CD4-positive, alpha-beta T cell treated with Interleukin-15 for 4 hours (primary cell): ENCODE results near the gene GUCY2D.
"Not testable (repeated sequence)": the region's sequence is repeated elsewhere in the genome, so short reads cannot be mapped to it uniquely, and the experiment has no call there.

Experiments
- DNase-seq: peaks from one replicate; pipeline ENCODE4 v3.0.0-alpha.2; 2020; ENCODE audit warnings: low spot score

Gene GUCY2D

DNA sequence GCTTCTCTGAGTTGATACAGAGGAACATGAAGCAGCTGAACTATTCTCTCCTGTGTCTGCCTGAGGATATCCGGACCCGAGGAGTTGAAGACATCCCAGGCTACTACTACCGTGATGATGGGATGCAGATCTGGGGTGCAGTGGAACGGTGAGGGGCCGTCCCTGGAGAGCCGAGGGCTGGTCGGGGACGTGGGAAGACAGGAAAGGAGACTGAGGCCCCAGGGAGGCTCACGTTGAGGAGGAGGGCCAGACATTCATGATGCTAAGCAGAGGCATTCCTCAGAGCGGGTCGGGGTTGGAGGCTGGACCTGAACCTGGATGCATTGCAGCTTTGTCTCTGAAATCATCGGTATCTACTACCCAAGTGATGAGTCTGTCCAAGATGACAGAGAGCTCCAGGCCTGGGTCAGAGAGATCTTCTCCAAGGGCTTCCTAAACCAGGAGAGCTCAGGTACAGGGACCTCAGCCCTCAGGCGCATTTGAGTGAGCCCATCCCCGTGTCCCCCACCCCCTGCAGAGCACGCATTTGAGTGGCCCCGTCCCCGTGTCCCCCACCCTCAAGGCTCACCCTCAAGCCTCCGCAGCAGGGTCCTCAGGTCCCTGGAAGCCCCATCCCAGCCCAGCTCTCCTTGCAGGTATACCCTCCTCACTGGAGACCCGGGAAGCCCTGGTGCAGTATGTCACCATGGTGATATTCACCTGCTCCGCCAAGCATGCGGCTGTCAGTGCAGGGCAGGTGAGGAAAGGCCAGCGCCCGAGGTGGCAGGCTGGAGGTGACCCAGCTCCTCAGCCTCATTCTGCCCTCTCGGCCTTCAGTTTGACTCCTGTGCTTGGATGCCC lies 44.7 kb downstream of the GUCY2D start:
- no peak for DNase-seq

DNA sequence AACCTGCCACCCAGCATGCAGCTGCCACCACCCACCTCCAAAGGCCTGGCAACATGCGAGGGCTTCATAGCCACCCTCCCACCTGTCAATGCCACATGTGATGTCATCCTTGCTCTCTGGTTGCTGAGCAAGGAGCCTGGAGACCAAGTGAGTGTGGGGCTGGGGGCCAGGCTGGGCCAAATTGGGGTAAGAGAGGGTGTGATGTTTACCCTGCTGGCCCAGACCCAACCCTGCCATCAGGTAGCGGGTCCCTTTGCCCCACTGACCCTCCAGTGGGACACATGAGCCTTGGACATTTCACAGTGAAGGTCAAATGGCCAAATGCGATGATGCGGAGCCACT lies 45.3 kb downstream of the GUCY2D start:
- no peak for DNase-seq

- DNase-seq = no peak
Measured at GRCh38 chr17:8048236-8048635, 45.8 kb downstream of the GUCY2D start.

GRCh38 chr17:8048736-8049135 lies 46.3 kb downstream of the GUCY2D start:
- no peak for DNase-seq

- DNase-seq = no peak
Measured at GRCh38 chr17:8051831-8052230, 49.4 kb downstream of the GUCY2D start.

DNA sequence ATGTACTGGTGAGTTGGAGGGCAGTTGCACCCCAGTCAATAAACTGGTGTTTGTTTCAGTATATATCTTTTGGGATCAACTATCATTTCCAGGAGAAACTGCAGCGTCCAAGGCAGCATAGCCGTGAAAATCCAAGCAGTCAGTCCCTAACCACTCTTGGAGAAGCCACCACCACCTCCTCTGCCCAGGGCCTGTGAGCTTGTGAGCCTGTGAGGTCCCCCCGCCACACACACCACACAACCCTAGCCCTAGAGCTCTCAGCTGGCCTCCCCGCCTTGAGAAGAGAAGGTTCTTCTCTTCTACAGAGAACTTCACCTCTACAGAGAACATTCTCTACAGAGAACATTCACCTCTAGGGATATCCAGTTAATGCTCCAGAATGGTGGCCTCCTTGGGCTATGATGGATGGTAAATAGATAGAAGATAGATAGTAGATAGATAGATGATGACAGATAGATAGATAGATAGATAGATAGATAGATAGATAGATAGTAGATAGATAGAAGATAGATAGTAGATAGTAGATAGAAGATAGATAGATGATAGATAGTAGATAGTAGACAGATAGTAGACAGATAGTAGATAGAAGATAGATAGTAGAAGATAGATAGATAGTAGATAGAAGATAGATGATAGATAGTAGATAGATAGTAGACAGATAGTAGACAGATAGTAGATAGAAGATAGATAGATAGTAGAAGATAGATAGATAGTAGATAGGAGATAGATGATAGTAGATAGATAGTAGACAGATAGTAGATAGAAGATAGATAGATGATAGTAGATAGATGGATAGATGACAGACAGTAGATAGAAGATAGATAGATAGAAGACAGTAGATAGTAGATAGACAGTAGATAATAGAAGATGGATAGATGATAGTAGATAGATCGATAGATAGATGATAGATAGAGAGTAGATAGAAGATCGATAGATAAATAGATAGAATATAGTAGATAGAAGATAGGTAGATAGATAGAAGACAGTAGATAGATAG lies 50.1 kb downstream of the GUCY2D start:
- no peak for DNase-seq

DNA sequence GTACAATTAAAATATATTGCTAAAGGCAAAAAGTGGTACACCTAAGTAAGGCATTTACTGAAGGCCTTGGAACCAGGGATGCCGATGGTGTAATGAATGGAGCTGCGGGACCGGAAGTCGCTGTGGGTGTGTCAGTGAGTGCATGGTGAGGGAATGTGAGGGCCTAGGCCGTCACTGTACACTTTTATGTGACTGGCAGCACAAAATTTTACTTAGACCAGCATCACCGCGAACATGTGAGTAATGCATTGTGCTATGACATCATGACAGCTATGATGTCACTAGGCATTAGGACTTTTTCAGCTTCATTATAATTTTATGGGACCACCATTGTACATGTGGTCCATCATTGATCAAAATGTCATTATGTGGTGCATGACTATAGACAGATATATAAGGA lies 51.2 kb downstream of the GUCY2D start:
- no peak for DNase-seq

DNA sequence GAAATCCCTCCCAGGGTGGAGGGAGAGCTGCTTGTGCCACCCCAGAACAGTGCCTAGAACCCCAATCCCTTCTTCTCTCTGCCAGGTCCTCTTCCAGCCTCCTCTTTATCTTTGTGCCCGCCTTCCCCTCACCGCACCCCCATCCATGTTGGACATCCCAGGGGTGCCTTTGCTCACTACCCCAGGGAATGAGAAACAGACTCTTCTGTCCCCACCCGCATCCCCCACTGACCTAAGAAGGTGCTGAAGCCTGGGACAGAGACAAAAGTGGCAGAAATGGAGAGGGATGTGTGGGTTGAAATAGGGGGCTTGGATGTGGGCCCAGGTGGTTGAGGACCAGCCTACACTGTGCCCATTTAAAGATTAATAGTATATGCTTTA lies 53.4 kb downstream of the GUCY2D start:
- no peak for DNase-seq

DNA sequence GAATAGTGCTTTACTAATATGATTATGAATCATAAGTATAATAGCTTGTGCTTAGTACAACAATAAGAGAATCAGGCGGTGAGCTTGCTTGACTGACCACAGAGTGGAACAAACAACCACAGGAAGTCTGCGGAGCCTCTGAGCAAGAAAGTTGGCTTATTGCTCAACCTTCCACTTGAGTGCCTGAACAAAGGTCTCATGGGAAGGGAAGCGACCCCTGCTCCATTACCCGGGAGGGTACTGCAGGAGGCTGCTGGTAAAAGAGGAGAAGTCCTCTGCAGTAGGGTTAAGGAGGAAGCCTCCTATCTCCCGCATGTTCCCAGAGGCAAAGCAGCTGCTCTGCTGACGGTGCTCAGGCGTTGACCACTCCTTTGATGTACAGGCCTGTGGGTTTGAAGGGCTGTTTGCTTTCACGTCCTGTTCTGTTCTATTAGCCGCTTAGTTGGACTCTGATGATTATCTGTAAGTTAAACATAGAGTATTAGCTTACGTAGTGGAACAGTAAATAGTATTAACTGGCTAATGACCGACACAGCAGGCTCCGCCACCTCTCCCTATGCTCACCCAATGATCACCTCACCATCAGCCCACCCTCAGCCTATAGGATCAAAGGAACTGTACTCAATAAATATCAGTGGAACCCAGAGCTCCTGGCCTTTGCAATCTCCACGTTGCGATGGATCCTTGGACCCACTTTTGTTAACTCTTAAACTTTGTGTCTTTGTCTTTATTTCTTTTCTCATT lies 54.0 kb downstream of the GUCY2D start:
- peak; percentile 15 for DNase-seq

DNA sequence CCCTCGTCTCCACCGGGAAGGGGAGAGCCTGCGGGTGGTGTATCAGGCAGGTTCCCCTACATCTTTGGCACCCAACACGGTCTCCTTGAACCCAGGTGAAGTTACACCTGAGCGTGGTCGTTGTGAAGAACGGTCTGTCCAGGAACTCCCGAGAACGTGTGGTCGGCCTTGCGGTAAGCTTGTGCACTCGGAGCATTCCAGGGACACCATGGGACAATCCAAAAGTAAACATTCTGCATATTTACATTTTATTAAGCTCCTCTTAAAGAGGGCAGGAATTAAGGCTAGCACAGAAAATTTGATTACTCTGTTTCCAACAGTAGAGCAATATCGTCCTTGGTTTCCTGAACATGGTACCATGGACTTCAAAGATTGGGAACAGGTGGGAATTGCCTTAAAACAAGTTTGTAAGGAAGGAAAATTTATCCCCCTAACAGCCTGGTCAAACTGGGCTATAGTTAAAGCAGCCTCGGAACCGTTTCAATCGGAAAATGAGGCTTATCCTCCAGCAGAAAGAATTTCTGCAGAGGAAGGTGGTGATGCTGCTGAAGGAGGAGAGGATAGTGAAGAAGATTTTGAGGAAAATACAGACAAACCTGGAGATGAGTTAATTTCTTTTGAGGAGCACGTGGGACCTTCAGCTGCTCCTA lies 54.7 kb downstream of the GUCY2D start:
- no peak for DNase-seq

DNA sequence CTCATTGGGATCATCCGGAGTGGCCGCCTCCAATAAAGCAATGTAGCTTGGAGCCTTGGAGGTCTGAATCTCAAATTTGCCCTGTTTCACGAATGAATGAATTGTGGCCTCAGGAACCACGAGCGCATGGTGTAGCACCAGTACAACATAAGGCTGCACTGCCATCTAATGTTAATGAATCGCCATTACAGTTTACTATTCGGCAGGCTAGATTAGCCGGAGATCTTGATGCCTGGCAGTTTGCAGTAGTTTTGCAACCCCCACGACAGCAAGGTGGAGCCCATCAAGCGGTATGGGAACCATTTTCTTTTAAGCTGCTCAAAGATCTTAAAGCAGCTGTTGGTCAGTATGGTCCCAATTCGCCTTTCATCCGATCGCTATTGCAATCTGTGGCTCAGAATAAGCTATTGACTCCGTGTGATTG lies 55.3 kb downstream of the GUCY2D start:
- DNase-seq = peak; percentile 79

DNA sequence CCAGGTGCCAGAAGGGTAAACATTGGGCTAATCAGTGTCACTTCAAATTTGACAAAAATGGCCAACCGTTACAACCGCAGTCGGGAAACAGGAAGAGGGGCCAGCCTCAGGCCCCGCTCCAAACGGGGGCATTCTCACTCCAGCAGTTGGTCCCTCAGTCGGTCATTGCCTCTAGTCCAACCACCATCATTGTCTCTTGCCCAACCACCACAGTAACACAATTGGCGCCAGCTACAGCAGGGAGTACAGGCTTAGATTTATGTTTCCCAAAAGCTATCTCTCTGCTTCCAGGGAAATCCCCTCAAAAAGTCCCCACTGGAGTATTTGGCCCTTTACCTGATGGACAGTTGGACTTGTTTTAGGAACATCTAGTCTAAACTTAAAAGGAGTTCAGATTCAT lies 56.7 kb downstream of the GUCY2D start:
- DNase-seq = no peak

DNA sequence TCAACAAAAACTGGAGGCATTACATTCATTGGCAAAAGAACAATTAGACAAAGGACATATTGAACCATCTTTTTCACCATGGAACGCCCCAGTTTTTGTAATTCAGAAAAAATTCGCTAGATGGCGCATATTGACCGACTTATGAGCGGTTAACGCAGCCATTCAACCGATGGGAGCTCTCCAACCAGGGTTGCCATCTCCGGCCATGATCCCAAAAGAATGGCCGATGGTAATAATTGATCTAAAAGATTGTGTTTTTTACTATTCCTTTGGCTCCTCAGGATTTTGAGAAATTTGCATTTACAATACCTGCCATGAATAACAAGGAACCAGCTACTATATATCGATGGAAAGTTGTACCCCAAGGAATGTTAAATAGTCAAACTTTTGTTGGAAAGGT lies 57.9 kb downstream of the GUCY2D start:
- DNase-seq = peak; percentile 86

DNA sequence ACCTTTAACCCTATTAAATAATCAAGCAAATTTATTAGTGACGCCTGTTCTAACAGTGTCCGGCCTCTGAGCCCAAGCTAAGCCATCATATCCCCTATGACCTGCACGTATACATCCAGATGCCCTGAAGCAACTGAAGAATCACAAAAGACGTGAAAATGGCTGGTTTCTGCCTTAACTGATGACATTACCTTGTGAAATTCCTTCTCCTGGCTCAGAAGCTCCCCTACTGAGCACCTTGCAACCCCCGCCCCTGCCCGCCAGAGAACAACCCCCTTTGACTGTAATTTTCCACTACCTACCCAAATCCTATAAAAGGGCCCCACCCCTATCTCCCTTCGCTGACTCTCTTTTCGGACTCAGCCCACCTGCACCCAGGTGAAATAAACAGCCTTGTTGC lies 59.4 kb downstream of the GUCY2D start:
- not testable (repeated sequence) for DNase-seq

- DNase-seq = no peak
Measured at GRCh38 chr17:8062435-8062806, 60.0 kb downstream of the GUCY2D start.

DNA sequence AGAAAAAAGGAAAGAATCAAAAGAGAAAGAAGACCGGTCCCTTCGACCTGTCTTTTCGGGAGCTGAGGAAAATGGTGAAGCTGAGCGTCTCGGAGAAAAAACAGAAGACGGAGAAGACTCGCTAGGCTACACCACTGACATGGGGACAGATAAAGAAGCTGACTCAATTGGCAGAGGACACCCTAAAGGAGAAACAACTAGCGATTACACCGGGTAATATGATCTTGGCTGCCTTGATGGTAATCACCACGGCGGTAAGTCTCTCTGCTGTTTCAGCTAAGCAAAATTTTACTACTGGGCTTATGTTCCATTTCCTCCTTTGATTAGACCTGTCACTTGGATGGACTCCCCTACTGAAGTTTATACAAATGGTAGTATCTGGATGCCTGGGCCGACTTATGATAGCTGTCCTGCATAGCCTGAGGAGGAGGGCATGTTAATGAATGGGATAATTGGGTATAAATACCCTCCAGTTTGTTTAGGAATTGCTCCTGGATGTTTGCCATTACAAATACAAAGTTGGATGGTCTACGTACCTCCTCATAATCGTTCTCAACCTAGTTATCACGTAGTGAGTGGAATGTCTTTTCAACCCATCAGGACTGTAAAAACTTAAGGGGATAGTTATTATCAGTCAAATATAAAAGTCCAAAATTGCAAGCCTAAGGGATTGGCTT lies 60.5 kb downstream of the GUCY2D start:
- DNase-seq = no peak

DNA sequence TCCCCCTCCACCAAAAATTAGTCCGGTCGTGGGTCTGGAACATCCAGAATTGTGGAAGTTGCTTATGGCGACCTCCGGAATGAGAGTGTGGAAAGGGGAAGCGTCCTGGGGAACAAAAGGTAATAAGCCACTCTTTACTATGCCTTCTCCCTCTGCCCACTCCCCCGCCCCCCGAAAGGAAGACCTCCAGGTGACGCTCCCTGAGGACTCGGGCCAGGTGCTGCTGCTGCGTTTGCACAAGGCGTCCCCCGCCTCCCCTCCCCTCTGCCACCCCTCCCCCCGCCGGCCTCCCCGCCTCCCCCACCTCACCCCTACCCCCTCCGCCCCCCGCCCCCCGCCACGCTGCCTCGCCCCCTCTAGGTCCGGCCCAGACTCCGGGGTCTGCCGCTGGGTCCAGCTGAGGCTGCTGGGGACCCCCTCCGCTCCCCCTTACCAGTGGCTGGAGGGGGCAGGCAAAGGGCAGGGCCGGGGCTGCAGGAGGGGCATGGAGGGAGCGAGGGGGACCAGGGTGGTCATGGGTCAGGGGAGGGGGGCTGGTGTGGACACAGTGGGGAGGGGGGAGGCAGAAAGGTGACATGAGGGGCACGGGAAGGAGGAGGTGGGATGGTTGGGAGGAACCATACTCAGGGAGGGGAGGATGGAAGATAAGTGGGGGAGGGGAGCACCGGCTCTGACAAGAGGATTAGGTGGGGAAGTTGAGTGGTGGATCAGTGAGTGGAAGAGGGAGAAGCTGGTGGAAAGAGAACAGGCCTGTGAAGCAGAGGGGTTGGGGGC lies 61.5 kb downstream of the GUCY2D start:
- DNase-seq = no peak

DNA sequence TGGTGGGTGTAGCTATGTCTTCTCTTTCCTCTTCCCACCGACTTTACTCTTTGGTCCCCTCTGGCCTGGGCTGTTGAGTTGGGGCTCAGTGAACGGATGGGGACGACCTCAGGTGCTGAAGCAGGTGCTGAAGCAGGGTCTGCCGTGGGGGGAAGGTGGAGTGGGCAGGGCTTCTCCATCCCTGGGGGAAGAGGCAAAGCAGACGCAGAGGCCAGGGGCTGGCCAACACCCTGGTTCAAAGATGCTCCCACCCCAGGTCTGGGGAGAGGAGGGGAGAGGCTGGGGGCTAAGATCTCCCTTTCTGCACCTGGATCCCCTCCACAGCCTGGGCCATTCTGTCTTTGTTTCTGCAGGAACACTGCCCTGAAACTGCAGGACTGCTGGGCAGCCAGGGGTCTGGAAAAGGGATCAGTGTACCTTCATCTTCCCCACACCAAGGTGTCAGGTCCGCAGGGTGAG lies 62.2 kb downstream of the GUCY2D start:
- no peak for DNase-seq

DNA sequence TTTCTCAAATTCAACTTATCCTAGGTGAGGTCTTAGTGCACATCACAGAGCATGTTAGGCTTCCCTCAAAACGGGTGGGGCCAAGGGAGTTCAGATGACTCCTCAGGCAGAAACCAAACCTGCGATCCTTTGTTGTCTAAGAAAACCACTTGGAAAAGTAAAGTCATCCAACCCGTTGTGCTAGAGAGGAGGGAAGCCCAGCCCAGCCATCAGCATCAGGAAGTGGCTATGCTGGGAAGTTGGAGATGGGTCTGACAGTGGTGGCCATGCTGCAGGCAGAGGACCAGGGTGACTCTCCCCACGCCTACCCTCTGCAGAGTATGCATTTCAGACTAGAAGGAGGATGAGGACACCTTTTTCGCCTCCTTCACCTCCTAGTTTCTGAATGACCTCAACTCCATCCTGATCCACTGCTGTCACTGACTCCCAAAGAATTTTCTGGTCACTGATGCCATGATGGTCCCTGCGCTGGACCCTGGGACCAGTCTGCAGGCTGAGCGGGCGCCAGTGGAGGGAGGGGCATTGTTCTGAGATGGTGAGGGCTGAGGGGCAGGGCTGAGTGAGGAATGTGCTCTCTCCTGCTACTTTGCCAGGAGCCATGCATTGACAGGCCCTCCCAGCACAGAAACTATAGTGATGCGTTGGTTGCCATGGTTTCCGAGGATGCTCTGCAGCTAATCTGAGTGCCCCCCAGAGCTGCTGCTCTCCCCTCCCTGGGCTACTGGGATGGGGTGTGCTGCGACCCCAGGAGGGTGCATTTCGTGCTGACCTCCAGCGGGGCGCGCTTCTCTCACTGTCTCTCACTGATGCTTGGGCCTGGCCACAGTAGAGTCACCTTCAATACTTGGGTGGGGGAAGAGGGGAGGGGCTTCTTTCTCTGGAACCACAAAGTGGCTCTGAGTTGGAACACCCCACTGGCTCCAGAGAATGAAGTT lies 64.7 kb downstream of the GUCY2D start:
- no peak for DNase-seq
